NT2/D1 (cell line): Measurements from ENCODE around the gene CFC1.
"Not testable (repeated sequence)": the region's sequence is repeated elsewhere in the genome, so short reads cannot be mapped to it uniquely, and the experiment has no call there.

Experiments
- YY1 ChIP-seq: IDR thresholded peaks from 2 replicates; pipeline ENCODE4 v1.6.1; 2011; ENCODE audit not compliant: insufficient read length, insufficient read depth
- ZNF274 ChIP-seq: IDR thresholded peaks from 2 replicates; pipeline ENCODE4 v1.6.1; 2011; ENCODE audit warnings: mild to moderate bottlenecking, low read depth, low read length

DNA sequence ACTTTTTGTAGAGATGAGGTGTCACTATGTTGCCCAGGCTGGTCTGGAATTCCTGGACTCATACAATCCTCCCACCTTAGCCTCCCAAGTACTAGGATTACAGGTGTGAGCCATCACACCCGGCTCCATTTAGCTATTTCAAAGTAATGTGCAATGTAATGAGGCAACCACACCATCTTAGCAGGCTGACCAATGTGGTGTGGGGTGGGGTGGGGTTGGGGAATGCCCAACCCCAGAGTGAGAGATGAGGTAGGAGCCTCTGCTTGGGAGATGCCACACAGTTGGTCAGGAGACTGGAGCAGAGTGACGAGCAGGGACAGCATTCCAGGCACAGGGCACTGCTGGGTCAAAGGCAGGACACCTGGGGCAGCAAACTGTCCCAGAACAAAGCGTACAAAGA, 51.0 kb downstream of the CFC1 start:
- TF ChIP-seq ZNF274, YY1: not testable (repeated sequence)
